WTC11 (cell line): ENCODE results near the gene OR2A2. TPM values are rescaled to one million over a fixed set of nuclear protein-coding genes. Genes with fewer than 3 reads are reported as not detected.

Source experiments
- ATAC-seq: fragments of 200-7000 bp; cut with Tn5 transposase; 2 replicates; pipeline ENCODE4 v1.10.0; 2021; ENCODE audit warnings: mild to moderate bottlenecking, moderate library complexity
- CTCF ChIA-PET: fragments of 300-600 bp; sonication (Branson Sonifier 250); formaldehyde crosslinking; loops from one replicate; lab custom pipeline; 2021; ENCODE audit warnings: antibody characterized with exemption; lab: Charles Lee
- POLR2A ChIA-PET: fragments of 350-600 bp; sonication (Branson Sonifier 250); formaldehyde crosslinking; loops from one replicate; lab custom pipeline; 2021; ENCODE audit warnings: antibody characterized with exemption; lab: Charles Lee
- DNase-seq: peaks from one replicate; pipeline ENCODE4 v3.0.0; 2021; ENCODE audit warnings: low spot score
- H3K27ac Mint-ChIP-seq: 2 replicates; pipeline ENCODE4 v1.8.0; 2021; ENCODE audit warnings: mixed read lengths
- H3K27me3 Mint-ChIP-seq: 2 replicates; pipeline ENCODE4 v1.8.0; 2021; ENCODE audit warnings: low read depth, mild to moderate bottlenecking, moderate library complexity, mixed read lengths
- H3K36me3 Mint-ChIP-seq: 2 replicates; pipeline ENCODE4 v1.8.0; 2021; ENCODE audit warnings: mixed read lengths
- H3K4me1 Mint-ChIP-seq: 2 replicates; pipeline ENCODE4 v1.8.0; 2022; ENCODE audit warnings: mixed read lengths
- H3K4me3 Mint-ChIP-seq: 2 replicates; pipeline ENCODE4 v1.8.0; 2021; ENCODE audit warnings: mild to moderate bottlenecking, moderate library complexity, mixed read lengths
- H3K9me3 Mint-ChIP-seq: 2 replicates; pipeline ENCODE4 v1.8.0; 2021; ENCODE audit warnings: mixed read lengths
- AFF4 ChIP-seq: sonication (generic); formaldehyde crosslinking; IDR thresholded peaks from 2 replicates; pipeline ENCODE4 v1.8.1; 2023; ENCODE audit warnings: mild to moderate bottlenecking, missing genetic modification reagents, borderline replicate concordance
- AR ChIP-seq: fragments of 250-450 bp; sonication (Bioruptor Pico); IDR thresholded peaks from 2 replicates; pipeline ENCODE4 v1.9.0; 2021; ENCODE audit warnings: mild to moderate bottlenecking
- ATF3 ChIP-seq: sonication (generic); formaldehyde crosslinking; conservative IDR thresholded peaks from 2 replicates; pipeline ENCODE4 v1.8.1; 2022; ENCODE audit warnings: mild to moderate bottlenecking, missing genetic modification reagents
- CBFB ChIP-seq: sonication (generic); formaldehyde crosslinking; IDR thresholded peaks from 2 replicates; pipeline ENCODE4 v1.8.1; 2022; ENCODE audit warnings: mild to moderate bottlenecking, low read depth, missing genetic modification reagents
- CREB1 ChIP-seq: sonication (generic); formaldehyde crosslinking; IDR thresholded peaks from 2 replicates; pipeline ENCODE4 v1.8.0; 2023; ENCODE audit warnings: mild to moderate bottlenecking, missing genetic modification reagents
- EMX1 ChIP-seq: fragments of 250-450 bp; sonication (Bioruptor Pico); IDR thresholded peaks from 2 replicates; pipeline ENCODE4 v1.8.0; 2021; ENCODE audit warnings: mild to moderate bottlenecking
- ESRRA ChIP-seq: sonication (generic); formaldehyde crosslinking; IDR thresholded peaks from 2 replicates; pipeline ENCODE4 v1.8.1; 2022; ENCODE audit warnings: mild to moderate bottlenecking, missing genetic modification reagents, borderline replicate concordance
- FOXJ3 ChIP-seq: sonication (generic); formaldehyde crosslinking; IDR thresholded peaks from 2 replicates; pipeline ENCODE4 v1.9.0; 2021; ENCODE audit warnings: missing genetic modification reagents, mild to moderate bottlenecking, borderline replicate concordance
- GABPB1 ChIP-seq: sonication (generic); formaldehyde crosslinking; IDR thresholded peaks from 2 replicates; pipeline ENCODE4 v1.8.1; 2023; ENCODE audit warnings: mild to moderate bottlenecking, missing genetic modification reagents
- IRF1 ChIP-seq: sonication (generic); formaldehyde crosslinking; IDR thresholded peaks from 2 replicates; pipeline ENCODE4 v1.8.0; 2023; ENCODE audit warnings: missing genetic modification reagents
- NR3C1 ChIP-seq: sonication (generic); formaldehyde crosslinking; conservative IDR thresholded peaks from 2 replicates; pipeline ENCODE4 v1.8.1; 2023; ENCODE audit warnings: low read depth, mild to moderate bottlenecking, missing genetic modification reagents
- PRRX2 ChIP-seq: fragments of 250-450 bp; sonication (Bioruptor Pico); IDR thresholded peaks from 2 replicates; pipeline ENCODE4 v1.8.0; 2021; ENCODE audit warnings: mild to moderate bottlenecking
- USF1 ChIP-seq: sonication (generic); formaldehyde crosslinking; IDR thresholded peaks from 2 replicates; pipeline ENCODE4 v1.8.0; 2022; ENCODE audit warnings: mild to moderate bottlenecking, missing genetic modification reagents
- USF2 ChIP-seq: sonication (generic); formaldehyde crosslinking; IDR thresholded peaks from 2 replicates; pipeline ENCODE4 v1.8.1; 2023; ENCODE audit warnings: mild to moderate bottlenecking, missing genetic modification reagents, moderate library complexity
- ZNF317 ChIP-seq: sonication (generic); formaldehyde crosslinking; IDR thresholded peaks from 2 replicates; pipeline ENCODE4 v1.8.1; 2023; ENCODE audit warnings: low read depth, mild to moderate bottlenecking, moderate library complexity, missing genetic modification reagents, borderline replicate concordance
- ZSCAN18 ChIP-seq: fragments of 250-450 bp; sonication (Bioruptor Pico); IDR thresholded peaks from 2 replicates; pipeline ENCODE4 v2.1.2; 2022; ENCODE audit warnings: mild to moderate bottlenecking, moderate library complexity
- total RNA-seq: library from RNA; stranded (reverse); gene quantifications from 3 replicates; pipeline ENCODE4 v1.2.3, GENCODE V29; 2021

OR2A2 gene
- total RNA-seq, 1 experiment from 2014 or later = not detected

- TF ChIP-seq AFF4 (CRISPR knock-in tag) (no peak), ESRRA (CRISPR knock-in tag) (no peak), AR (CRISPR knock-in tag) (no peak), NR3C1 (CRISPR knock-in tag) (no peak), ZSCAN18 (CRISPR knock-in tag) (no peak)
Observed at GRCh38 chr7:144130730-144131129, 21.3 kb downstream of the OR2A2 start (continued).

GRCh38 chr7:144132262-144132661 lies 22.9 kb downstream of the OR2A2 start:
- no peak for ATAC-seq
- CTCF ChIA-PET = no interaction called here
- no peaks in the 10 kb centered on the region; the same call in 1 of the 2 replicates for H3K27me3 Mint-ChIP-seq
- H3K27ac Mint-ChIP-seq = no peak overlapping the region
- no peak for TF ChIP-seq USF2 (CRISPR knock-in tag)
- TF ChIP-seq ATF3 (CRISPR knock-in tag) = no peak
- no peak for TF ChIP-seq ZSCAN18 (CRISPR knock-in tag)
- no peak for TF ChIP-seq USF1 (CRISPR knock-in tag)
- TF ChIP-seq ZNF317 (CRISPR knock-in tag) = no peak
- TF ChIP-seq EMX1 (CRISPR knock-in tag) = no peak
- no peak for TF ChIP-seq GABPB1
- no peak for TF ChIP-seq FOXJ3 (CRISPR knock-in tag)
- TF ChIP-seq CREB1 (CRISPR knock-in tag) = no peak
- TF ChIP-seq PRRX2 (CRISPR knock-in tag) = no peak
- TF ChIP-seq ESRRA (CRISPR knock-in tag) = no peak
- no peak for TF ChIP-seq IRF1 (CRISPR knock-in tag)
- TF ChIP-seq CBFB = no peak
- TF ChIP-seq, all 79 proteins: peak for 0
- Mint-ChIP-seq H3K9me3 (no peaks in the 10 kb centered on the region), H3K4me1 (0 out of 2 replicates have a peak, but pooled peaks cover 2% of the 10 kb centered on the region), H3K36me3 (no peaks in the 10 kb centered on the region), H3K4me3 (no peak overlapping the region)
- DNase-seq = no peak
- POLR2A ChIA-PET = no interaction called here
